Common myeloid progenitor, CD34-positive (primary cell): ENCODE measurements around the gene PSMD3.

Source experiments
- CTCF ChIA-PET: fragments of 350-600 bp; sonication (Branson Sonifier 250); formaldehyde crosslinking; loops from one replicate; lab custom pipeline; 2021; ENCODE audit warnings: antibody characterized with exemption; lab: Charles Lee
- POLR2A ChIA-PET: fragments of 350-600 bp; sonication (Branson Sonifier 250); formaldehyde crosslinking; loops from one replicate; lab custom pipeline; 2021; ENCODE audit warnings: antibody characterized with exemption; lab: Charles Lee
- DNase-seq, 3 donors: peaks; one replicate each; pipeline versions ENCODE4 v3.0.0 to v3.0.0-alpha.2; 2013
- H3K27ac ChIP-seq, 2 experiments: 1 replicate in 1 of 2; 2 replicates in 1 of 2; pipeline ENCODE4 v1.7.0; 2013; ENCODE audit warnings: inconsistent platforms in 2 of 2, low read length in 2 of 2, mild to moderate bottlenecking in 2 of 2, low read depth in 1 of 2, moderate library complexity in 1 of 2; ENCODE audit not compliant: severe bottlenecking in 2 of 2, insufficient read depth in 1 of 2, poor library complexity in 1 of 2
- H3K27me3 ChIP-seq, 5 experiments: replicated peaks in 2 of 5; 1 replicate in 3 of 5; 2 replicates in 2 of 5; pipeline versions ENCODE4 v1.6.1 to v1.7.0; 2013; ENCODE audit warnings: low read length in 4 of 5, mild to moderate bottlenecking in 2 of 5, moderate library complexity in 2 of 5, inconsistent platforms in 1 of 5; ENCODE audit not compliant: insufficient read depth in 5 of 5, control insufficient read depth in 4 of 5
- H3K36me3 ChIP-seq, 4 experiments: 1 replicate in 2 of 4; 2 replicates in 2 of 4; pipeline versions ENCODE4 v1.6.1 to v1.7.0; 2013; ENCODE audit warnings: low read length in 3 of 4, control low read depth in 1 of 4, mild to moderate bottlenecking in 1 of 4; ENCODE audit not compliant: control insufficient read depth in 4 of 4, insufficient read depth in 4 of 4
- H3K4me1 ChIP-seq, 4 experiments: 1 replicate in 3 of 4; 2 replicates in 1 of 4; pipeline versions ENCODE4 v1.6.1 to v1.7.1; 2013; ENCODE audit warnings: low read length in 3 of 4, mild to moderate bottlenecking in 3 of 4, control low read depth in 1 of 4, inconsistent platforms in 1 of 4, moderate library complexity in 1 of 4; ENCODE audit not compliant: control insufficient read depth in 4 of 4, insufficient read depth in 4 of 4; ENCODE audit errors: control extremely low read depth in 1 of 4
- H3K4me3 ChIP-seq, 7 experiments: 1 replicate in 4 of 7; 2 replicates in 3 of 7; pipeline versions ENCODE4 v1.5.1 to v1.7.0; 2013; ENCODE audit warnings: mild to moderate bottlenecking in 7 of 7, low read length in 6 of 7, moderate library complexity in 6 of 7, inconsistent platforms in 2 of 7, low read depth in 2 of 7, control low read depth in 1 of 7; ENCODE audit not compliant: insufficient read depth in 4 of 7, control insufficient read depth in 1 of 7; ENCODE audit errors: extremely low read depth in 1 of 7
- H3K9me3 ChIP-seq, 5 experiments: 1 replicate in 4 of 5; 2 replicates in 1 of 5; pipeline versions ENCODE4 v1.6.1 to v1.7.1; 2013; ENCODE audit warnings: low read length in 4 of 5, mild to moderate bottlenecking in 2 of 5, inconsistent platforms in 1 of 5, low read depth in 1 of 5, moderate library complexity in 1 of 5; ENCODE audit not compliant: control insufficient read depth in 4 of 5, insufficient read depth in 2 of 5; ENCODE audit errors: control extremely low read depth in 1 of 5
- WGBS: methylation state at CpG from one replicate; pipeline ENCODE4 v1.1.5; 2013; ENCODE audit not compliant: insufficient coverage; 5-methylcytosine and 5-hydroxymethylcytosine counted together

Gene PSMD3

DNA sequence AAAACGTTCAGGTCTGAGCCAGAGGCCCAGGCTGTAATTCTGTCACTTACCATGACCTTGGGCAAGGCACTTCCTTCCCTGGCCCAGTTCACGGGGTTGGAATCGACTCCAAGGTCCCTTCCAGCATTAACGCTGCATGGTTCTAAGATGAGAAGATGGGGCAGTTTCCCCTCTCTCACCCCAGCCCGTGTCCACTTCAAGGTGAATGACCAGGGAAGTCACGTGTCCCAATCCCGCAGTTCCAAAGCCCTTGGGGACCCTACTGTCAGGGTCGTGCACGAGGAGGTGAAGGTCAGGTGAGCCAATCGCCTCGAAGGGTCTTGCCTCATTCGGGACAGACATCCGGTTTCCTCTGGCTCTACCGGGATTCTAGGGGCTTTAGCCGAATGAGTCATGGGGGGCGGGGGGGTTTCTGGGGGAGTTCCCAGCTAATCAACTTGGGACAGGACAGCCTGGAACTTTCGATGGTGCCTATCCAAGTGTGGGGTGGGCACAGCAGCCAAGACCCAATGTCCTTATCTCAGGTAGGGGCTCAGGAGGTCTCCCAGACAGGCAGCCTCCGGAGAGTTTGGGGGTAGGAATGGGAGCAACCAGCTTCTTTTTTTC lies 33.9 kb downstream of the PSMD3 start:
- POLR2A ChIA-PET: interaction anchor here (0.6 kb wide), 1 partner anchor 19 kb away, joined by 3 read pairs; no protein-coding TSS in a partner anchor
- 83% methylated on average over 9 of the region's 18 CpGs for WGBS
- H3K36me3 ChIP-seq: peaks cover 0 to 12% (median 5%) of the 10 kb centered on the region in 4 experiments
- no peaks in the 10 kb centered on the region for H3K27me3 ChIP-seq
- H3K4me1 ChIP-seq: peaks cover 0 to 13% (median 9%) of the 10 kb centered on the region in 4 experiments
- H3K4me3 ChIP-seq: no peak overlapping the region
- H3K27ac ChIP-seq: no peak overlapping the region
- DNase-seq: no peak
- no peaks in the 10 kb centered on the region for H3K9me3 ChIP-seq
- CTCF ChIA-PET: interaction anchor here (1.0 to 10.5 kb wide), 13 partner anchors 12 to 276 kb away, joined by 3 to 113 read pairs (median 6); no protein-coding TSS in a partner anchor

GRCh38 chr17:40015005-40015997 lies 34.7 kb downstream of the PSMD3 start, which contains the start of gene CSF3:
TSS of gene CSF3 (plus strand) at chr17:40015440. CDS start at chr17:40015475, 35 bp downstream.
- H3K9me3 ChIP-seq: no peaks in the 10 kb centered on the region
- peak in 2 of 3 donors; percentile 23 to 26 for DNase-seq
- H3K4me3 ChIP-seq: peak within 1 kb of the TSS in 1 of 7 experiments; percentile 0
- ChIA-PET POLR2A (interaction anchor here (0.6 to 1.0 kb wide), 2 partner anchors 17 to 18 kb away, joined by 3 read pairs; no protein-coding TSS in a partner anchor), CTCF (interaction anchor here (0.6 to 10.5 kb wide), 19 partner anchors 10 to 275 kb away, joined by 3 to 113 read pairs (median 3); no protein-coding TSS in a partner anchor)
- no peak within 1 kb of the TSS for H3K27ac ChIP-seq
- H3K36me3 ChIP-seq: peaks cover 0 to 20% (median 10%) of the 10 kb centered on the region in 4 experiments
- peaks cover 0 to 13% (median 9%) of the 10 kb centered on the region in 4 experiments for H3K4me1 ChIP-seq
- no peaks in the 10 kb centered on the region for H3K27me3 ChIP-seq
- WGBS: 41% methylated on average over 19 of the region's 20 CpGs

DNA sequence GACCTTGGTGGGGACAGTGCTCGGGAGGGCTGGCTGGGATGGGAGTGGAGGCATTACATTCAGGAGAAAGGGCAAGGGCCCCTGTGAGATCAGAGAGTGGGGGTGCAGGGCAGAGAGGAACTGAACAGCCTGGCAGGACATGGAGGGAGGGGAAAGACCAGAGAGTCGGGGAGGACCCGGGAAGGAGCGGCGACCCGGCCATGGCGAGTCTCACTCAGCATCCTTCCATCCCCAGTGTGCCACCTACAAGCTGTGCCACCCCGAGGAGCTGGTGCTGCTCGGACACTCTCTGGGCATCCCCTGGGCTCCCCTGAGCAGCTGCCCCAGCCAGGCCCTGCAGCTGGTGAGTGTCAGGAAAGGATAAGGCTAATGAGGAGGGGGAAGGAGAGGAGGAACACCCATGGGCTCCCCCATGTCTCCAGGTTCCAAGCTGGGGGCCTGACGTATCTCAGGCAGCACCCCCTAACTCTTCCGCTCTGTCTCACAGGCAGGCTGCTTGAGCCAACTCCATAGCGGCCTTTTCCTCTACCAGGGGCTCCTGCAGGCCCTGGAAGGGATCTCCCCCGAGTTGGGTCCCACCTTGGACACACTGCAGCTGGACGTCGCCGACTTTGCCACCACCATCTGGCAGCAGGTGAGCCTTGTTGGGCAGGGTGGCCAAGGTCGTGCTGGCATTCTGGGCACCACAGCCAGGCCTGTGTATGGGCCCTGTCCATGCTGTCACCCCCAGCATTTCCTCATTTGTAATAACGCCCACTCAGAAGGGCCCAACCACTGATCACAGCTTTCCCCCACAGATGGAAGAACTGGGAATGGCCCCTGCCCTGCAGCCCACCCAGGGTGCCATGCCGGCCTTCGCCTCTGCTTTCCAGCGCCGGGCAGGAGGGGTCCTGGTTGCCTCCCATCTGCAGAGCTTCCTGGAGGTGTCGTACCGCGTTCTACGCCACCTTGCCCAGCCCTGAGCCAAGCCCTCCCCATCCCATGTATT lies 35.7 kb downstream of the PSMD3 start:
- H3K9me3 ChIP-seq: no peaks in the 10 kb centered on the region
- CTCF ChIA-PET: interaction anchor here (0.6 to 10.5 kb wide), 16 partner anchors 10 to 274 kb away, joined by 3 to 113 read pairs (median 4); no protein-coding TSS in a partner anchor
- H3K4me3 ChIP-seq: peak overlapping the region in 1 of 7 experiments; percentile 0
- peaks cover 0 to 13% (median 9%) of the 10 kb centered on the region in 4 experiments for H3K4me1 ChIP-seq
- no peak for DNase-seq
- no peaks in the 10 kb centered on the region for H3K27me3 ChIP-seq
- 81% methylated on average over 18 of the region's 26 CpGs for WGBS
- no peak overlapping the region for H3K27ac ChIP-seq
- POLR2A ChIA-PET: interaction anchor here (1.0 kb wide), 1 partner anchor 16 kb away, joined by 3 read pairs; no protein-coding TSS in a partner anchor
- peaks cover 0 to 27% (median 13%) of the 10 kb centered on the region in 4 experiments for H3K36me3 ChIP-seq

GRCh38 chr17:40017422-40018080 lies 36.9 kb downstream of the PSMD3 start:
- Histone ChIP-seq H3K36me3 (peaks cover 0 to 40% (median 25%) of the 10 kb centered on the region in 4 experiments), H3K27ac (no peak overlapping the region), H3K4me3 (no peak overlapping the region), H3K9me3 (no peaks in the 10 kb centered on the region), H3K27me3 (no peaks in the 10 kb centered on the region), H3K4me1 (peaks cover 0 to 13% (median 9%) of the 10 kb centered on the region in 4 experiments)
- no peak for DNase-seq
- ChIA-PET POLR2A (no interaction called here), CTCF (interaction anchor here (1.1 to 10.5 kb wide), 5 partner anchors 9 to 113 kb away, joined by 3 to 113 read pairs (median 3); no protein-coding TSS in a partner anchor)
- 86% methylated on average over 12 of the region's 15 CpGs for WGBS

GRCh38 chr17:40018211-40019121 lies 37.9 kb downstream of the PSMD3 start:
- no peak overlapping the region for H3K4me3 ChIP-seq
- 84% methylated on average over 7 of the region's 15 CpGs for WGBS
- peaks cover 0 to 49% (median 32%) of the 10 kb centered on the region in 4 experiments for H3K36me3 ChIP-seq
- peaks cover 0 to 14% (median 10%) of the 10 kb centered on the region in 4 experiments for H3K4me1 ChIP-seq
- DNase-seq: no peak
- POLR2A ChIA-PET: no interaction called here
- CTCF ChIA-PET: interaction anchor here (0.7 to 10.5 kb wide), 7 partner anchors 8 to 145 kb away, joined by 3 to 113 read pairs (median 4); no protein-coding TSS in a partner anchor
- no peaks in the 10 kb centered on the region for H3K27me3 ChIP-seq
- H3K9me3 ChIP-seq: no peaks in the 10 kb centered on the region
- H3K27ac ChIP-seq: no peak overlapping the region
